WERI-Rb-1 (cell line): Measurements from ENCODE around the gene CHSY1.

Experiments used
- DNase-seq: peaks from one replicate; pipeline ENCODE4 v3.0.0-alpha.2; 2020
- H3K27ac ChIP-seq: fragments of 250-450 bp; sonication (Bioruptor Pico); 2 replicates; pipeline ENCODE4 v1.5.1; 2020; ENCODE audit warnings: mild to moderate bottlenecking, moderate library complexity
- H3K27me3 ChIP-seq: fragments of 250-450 bp; sonication (Bioruptor Pico); 2 replicates; pipeline ENCODE4 v1.5.1; 2021; ENCODE audit warnings: mild to moderate bottlenecking, low read depth, moderate library complexity; ENCODE audit not compliant: insufficient read depth, severe bottlenecking
- H3K36me3 ChIP-seq: fragments of 250-450 bp; sonication (Bioruptor Pico); 2 replicates; pipeline ENCODE4 v1.5.1; 2020; ENCODE audit warnings: mild to moderate bottlenecking, moderate library complexity
- H3K4me3 ChIP-seq: 2 replicates; pipeline ENCODE4 v1.5.1; 2011; ENCODE audit warnings: low read depth, mild to moderate bottlenecking, control low read depth, low read length
- H3K9me3 ChIP-seq: fragments of 250-450 bp; sonication (Bioruptor Pico); 2 replicates; pipeline ENCODE4 v1.5.1; 2021; ENCODE audit warnings: mild to moderate bottlenecking, moderate library complexity; ENCODE audit not compliant: severe bottlenecking
- CTCF ChIP-seq: IDR thresholded peaks from 2 replicates; pipeline ENCODE4 v1.5.1; 2011; ENCODE audit warnings: low read depth, mild to moderate bottlenecking, control low read depth, inconsistent platforms, low read length

The CHSY1 gene

GRCh38 chr15:101272584-101272983, 20.7 kb upstream of the CHSY1 start:
- Histone ChIP-seq H3K4me3 (no peak overlapping the region), H3K27me3 (no peaks in the 10 kb centered on the region), H3K9me3 (no peaks in the 10 kb centered on the region), H3K27ac (no peak overlapping the region), H3K36me3 (peaks cover 57% of the 10 kb centered on the region)
- no peak for DNase-seq
- no peak for TF ChIP-seq CTCF

- Histone ChIP-seq H3K4me3 (no peak overlapping the region), H3K36me3 (peaks cover 49% of the 10 kb centered on the region), H3K9me3 (no peaks in the 10 kb centered on the region), H3K27ac (no peak overlapping the region), H3K27me3 (no peaks in the 10 kb centered on the region)
- no peak for DNase-seq
- peak; percentile 73 for TF ChIP-seq CTCF
These were observed 17.8 kb upstream of the CHSY1 start for GRCh38 chr15:101269479-101270223.

GRCh38 chr15:101267320-101268104, 15.7 kb upstream of the CHSY1 start:
- TF ChIP-seq CTCF = no peak
- no peak for DNase-seq
- H3K4me3 ChIP-seq = no peak overlapping the region
- H3K9me3 ChIP-seq = no peaks in the 10 kb centered on the region
- peaks cover 30% of the 10 kb centered on the region for H3K36me3 ChIP-seq
- no peak overlapping the region for H3K27ac ChIP-seq
- H3K27me3 ChIP-seq = no peaks in the 10 kb centered on the region

- Histone ChIP-seq H3K27me3 (no peaks in the 10 kb centered on the region), H3K36me3 (peaks cover 22% of the 10 kb centered on the region), H3K9me3 (no peaks in the 10 kb centered on the region), H3K4me3 (no peak overlapping the region), H3K27ac (no peak overlapping the region)
- no peak for TF ChIP-seq CTCF
- no peak for DNase-seq
These were observed 14.9 kb upstream of the CHSY1 start for GRCh38 chr15:101266787-101267186.

GRCh38 chr15:101266034-101266433, 14.2 kb upstream of the CHSY1 start:
- DNase-seq = no peak
- Histone ChIP-seq H3K4me3 (no peak overlapping the region), H3K27me3 (no peaks in the 10 kb centered on the region), H3K36me3 (peaks cover 15% of the 10 kb centered on the region), H3K27ac (no peak overlapping the region), H3K9me3 (no peaks in the 10 kb centered on the region)
- no peak for TF ChIP-seq CTCF
